ENCODE results near the gene RYR3.

- TF ChIP-seq, protein P1, sequence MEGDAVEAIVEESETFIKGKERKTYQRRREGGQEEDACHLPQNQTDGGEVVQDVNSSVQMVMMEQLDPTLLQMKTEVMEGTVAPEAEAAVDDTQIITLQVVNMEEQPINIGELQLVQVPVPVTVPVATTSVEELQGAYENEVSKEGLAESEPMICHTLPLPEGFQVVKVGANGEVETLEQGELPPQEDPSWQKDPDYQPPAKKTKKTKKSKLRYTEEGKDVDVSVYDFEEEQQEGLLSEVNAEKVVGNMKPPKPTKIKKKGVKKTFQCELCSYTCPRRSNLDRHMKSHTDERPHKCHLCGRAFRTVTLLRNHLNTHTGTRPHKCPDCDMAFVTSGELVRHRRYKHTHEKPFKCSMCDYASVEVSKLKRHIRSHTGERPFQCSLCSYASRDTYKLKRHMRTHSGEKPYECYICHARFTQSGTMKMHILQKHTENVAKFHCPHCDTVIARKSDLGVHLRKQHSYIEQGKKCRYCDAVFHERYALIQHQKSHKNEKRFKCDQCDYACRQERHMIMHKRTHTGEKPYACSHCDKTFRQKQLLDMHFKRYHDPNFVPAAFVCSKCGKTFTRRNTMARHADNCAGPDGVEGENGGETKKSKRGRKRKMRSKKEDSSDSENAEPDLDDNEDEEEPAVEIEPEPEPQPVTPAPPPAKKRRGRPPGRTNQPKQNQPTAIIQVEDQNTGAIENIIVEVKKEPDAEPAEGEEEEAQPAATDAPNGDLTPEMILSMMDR (IDR thresholded peaks at IDR 0.05) = no peak
- TF ChIP-seq EZH2 (IDR thresholded peaks at IDR 0.05; ENCODE audit: borderline replicate concordance, insufficient read depth, low read depth, low read length, poor library complexity, severe bottlenecking) = no peak
Measured at GRCh38 chr15:33735637-33736247, 425.0 kb downstream of the RYR3 start.
